Smooth muscle cell (in vitro differentiated cells): Measurements from ENCODE around the gene STUB1. TPM values are rescaled to one million over a fixed set of nuclear protein-coding genes. Genes with fewer than 3 reads are reported as not detected.
A peak's percentile ranks its signal among the peaks of the same experiment; 100 is the strongest.

Experiments
- DNase-seq: peaks from one replicate; lab custom pipeline; 2025; ENCODE audit not compliant: unreplicated experiment; lab: John Stamatoyannopoulos, UW
- H2AFZ ChIP-seq: fragments of 200-600 bp; sonication (generic); 2 replicates; pipeline ENCODE4 v1.6.0; 2016; ENCODE audit warnings: antibody characterized with exemption, low read depth, mild to moderate bottlenecking
- H3F3A ChIP-seq: fragments of 200-600 bp; sonication (generic); 2 replicates; pipeline ENCODE4 v1.6.0; 2017; ENCODE audit warnings: antibody characterized with exemption, low read depth
- H3K27ac ChIP-seq: fragments of 200-600 bp; sonication (generic); 2 replicates; pipeline ENCODE4 v1.5.1; 2016; ENCODE audit warnings: low read depth, mild to moderate bottlenecking
- H3K27me3 ChIP-seq: fragments of 200-600 bp; sonication (generic); 2 replicates; pipeline ENCODE4 v1.6.1; 2016; ENCODE audit warnings: low read depth, mild to moderate bottlenecking
- H3K36me3 ChIP-seq: fragments of 200-600 bp; sonication (generic); 2 replicates; pipeline ENCODE4 v1.5.1; 2016; ENCODE audit warnings: low read depth
- H3K4me1 ChIP-seq: fragments of 200-600 bp; sonication (generic); 2 replicates; pipeline ENCODE4 v1.5.1; 2016; ENCODE audit warnings: low read depth
- H3K4me2 ChIP-seq: fragments of 200-600 bp; sonication (generic); 2 replicates; pipeline ENCODE4 v1.6.0; 2016; ENCODE audit warnings: mild to moderate bottlenecking
- H3K4me3 ChIP-seq: fragments of 200-600 bp; sonication (generic); 2 replicates; pipeline ENCODE4 v1.5.1; 2016; ENCODE audit warnings: mild to moderate bottlenecking
- H3K79me2 ChIP-seq: fragments of 200-600 bp; sonication (generic); 2 replicates; pipeline ENCODE4 v1.6.0; 2016; ENCODE audit warnings: low read depth, mild to moderate bottlenecking
- H3K9ac ChIP-seq: fragments of 200-600 bp; sonication (generic); 2 replicates; pipeline ENCODE4 v1.6.0; 2016; ENCODE audit warnings: low read depth
- H3K9me3 ChIP-seq: fragments of 200-600 bp; sonication (generic); replicated peaks from 2 replicates; pipeline ENCODE4 v1.5.1; 2016; ENCODE audit warnings: low read depth
- H4K20me1 ChIP-seq: fragments of 200-600 bp; sonication (generic); 2 replicates; pipeline ENCODE4 v1.6.0; 2016; ENCODE audit warnings: low read depth
- WGBS: methylation state at CpG from one replicate; pipeline ENCODE4 v1.1.7; 2016; ENCODE audit warnings: low lambda C conversion rate; 5-methylcytosine and 5-hydroxymethylcytosine counted together
- polyA plus RNA-seq: library from polyadenylated mRNA; unstranded; fragments of >200 nt; fragmentation: Nextera tagmentation; extraction: Ambion mirVana; gene quantifications from 2 replicates; pipeline ENCODE4 v1.2.1, GENCODE V29; 2016
- total RNA-seq: library from RNA; depleted of rRNA; stranded (reverse); fragments of >200 nt; gene quantifications from 2 replicates; pipeline ENCODE4 v1.2.3, GENCODE V29; 2014
- TF ChIP-seq, protein P1 (sequence below): fragments of 200-600 bp; sonication (generic); IDR thresholded peaks from 2 replicates; pipeline ENCODE4 v1.5.1; 2017; ENCODE audit warnings: borderline replicate concordance, mild to moderate bottlenecking, antibody characterized with exemption; ENCODE audit not compliant: insufficient read depth, poor library complexity, severe bottlenecking

The STUB1 gene
- total and polyA plus RNA-seq, 2 experiments from 2014 or later: 99.0 to 196 TPM

DNA sequence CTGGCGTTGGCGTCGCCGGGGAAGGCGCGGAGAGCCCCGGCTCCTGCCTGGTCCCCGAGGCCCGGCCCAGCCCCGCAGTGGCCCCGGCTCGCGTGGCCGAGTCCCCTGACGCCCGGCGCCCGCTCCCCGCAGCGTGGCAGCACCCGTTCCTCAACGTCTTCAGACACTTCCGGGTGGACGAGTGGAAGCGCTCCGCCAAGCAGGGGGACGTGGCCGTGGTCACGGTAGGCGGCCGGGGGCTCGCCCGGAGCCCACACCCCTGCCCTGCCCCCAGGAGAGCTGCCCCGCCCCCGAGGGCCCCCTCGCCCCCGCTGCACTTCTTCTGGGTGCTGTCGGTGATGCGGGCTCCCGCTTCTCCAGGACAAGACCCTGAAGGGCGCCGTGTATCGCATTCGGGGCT lies 30.6 kb upstream of the STUB1 start:
- 12% methylated on average over 16 of the region's 44 CpGs for WGBS
- Histone ChIP-seq H3K9me3 (no peaks in the 10 kb centered on the region), H3F3A (peaks cover 6% of the 10 kb centered on the region), H3K27me3 (no peaks in the 10 kb centered on the region), H3K9ac (peak overlapping the region; percentile 87), H3K4me1 (peaks cover 14% of the 10 kb centered on the region), H3K4me3 (peak overlapping the region; percentile 88), H3K79me2 (peaks cover 4% of the 10 kb centered on the region), H3K4me2 (peak overlapping the region; percentile 100), H3K27ac (peak overlapping the region; percentile 82), H2AFZ (peak overlapping the region; percentile 59), H4K20me1 (no peaks in the 10 kb centered on the region), H3K36me3 (no peaks in the 10 kb centered on the region)
- TF ChIP-seq, protein P1, sequence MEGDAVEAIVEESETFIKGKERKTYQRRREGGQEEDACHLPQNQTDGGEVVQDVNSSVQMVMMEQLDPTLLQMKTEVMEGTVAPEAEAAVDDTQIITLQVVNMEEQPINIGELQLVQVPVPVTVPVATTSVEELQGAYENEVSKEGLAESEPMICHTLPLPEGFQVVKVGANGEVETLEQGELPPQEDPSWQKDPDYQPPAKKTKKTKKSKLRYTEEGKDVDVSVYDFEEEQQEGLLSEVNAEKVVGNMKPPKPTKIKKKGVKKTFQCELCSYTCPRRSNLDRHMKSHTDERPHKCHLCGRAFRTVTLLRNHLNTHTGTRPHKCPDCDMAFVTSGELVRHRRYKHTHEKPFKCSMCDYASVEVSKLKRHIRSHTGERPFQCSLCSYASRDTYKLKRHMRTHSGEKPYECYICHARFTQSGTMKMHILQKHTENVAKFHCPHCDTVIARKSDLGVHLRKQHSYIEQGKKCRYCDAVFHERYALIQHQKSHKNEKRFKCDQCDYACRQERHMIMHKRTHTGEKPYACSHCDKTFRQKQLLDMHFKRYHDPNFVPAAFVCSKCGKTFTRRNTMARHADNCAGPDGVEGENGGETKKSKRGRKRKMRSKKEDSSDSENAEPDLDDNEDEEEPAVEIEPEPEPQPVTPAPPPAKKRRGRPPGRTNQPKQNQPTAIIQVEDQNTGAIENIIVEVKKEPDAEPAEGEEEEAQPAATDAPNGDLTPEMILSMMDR: no peak
- DNase-seq: no peak

DNA sequence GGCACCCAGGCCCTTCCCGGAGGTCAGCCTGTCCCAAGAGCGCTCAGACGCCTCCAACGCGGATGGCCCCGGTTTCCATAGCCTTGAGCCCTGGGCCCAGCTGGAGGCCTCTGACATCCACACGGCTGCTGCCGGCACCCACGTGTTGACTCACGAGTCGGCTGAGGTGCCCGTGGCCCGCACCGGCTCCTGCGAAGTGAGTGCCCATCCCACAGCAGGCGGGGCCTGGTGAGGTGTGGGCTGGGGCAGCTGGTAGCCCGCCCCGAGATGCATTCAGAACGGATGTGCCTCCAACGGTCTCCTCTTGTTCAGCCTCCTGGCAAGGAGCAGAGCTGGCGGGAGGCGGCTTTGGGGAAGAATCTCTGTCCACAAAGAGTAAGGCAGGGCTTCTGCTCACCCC lies 28.4 kb upstream of the STUB1 start:
- no peak overlapping the region for H3K4me3 ChIP-seq
- no peaks in the 10 kb centered on the region for H3K36me3 ChIP-seq
- H3K9ac ChIP-seq: no peak overlapping the region
- WGBS: 96% methylated on average over 22 of the region's 22 CpGs
- H3K27ac ChIP-seq: no peak overlapping the region
- no peak overlapping the region for H3K4me2 ChIP-seq
- H4K20me1 ChIP-seq: no peaks in the 10 kb centered on the region
- H3K79me2 ChIP-seq: peaks cover 4% of the 10 kb centered on the region
- peaks cover 6% of the 10 kb centered on the region for H3F3A ChIP-seq
- H3K27me3 ChIP-seq: no peaks in the 10 kb centered on the region
- DNase-seq: no peak
- peaks cover 14% of the 10 kb centered on the region for H3K4me1 ChIP-seq
- H3K9me3 ChIP-seq: no peaks in the 10 kb centered on the region
- H2AFZ ChIP-seq: no peak overlapping the region
- TF ChIP-seq, protein P1: no peak

DNA sequence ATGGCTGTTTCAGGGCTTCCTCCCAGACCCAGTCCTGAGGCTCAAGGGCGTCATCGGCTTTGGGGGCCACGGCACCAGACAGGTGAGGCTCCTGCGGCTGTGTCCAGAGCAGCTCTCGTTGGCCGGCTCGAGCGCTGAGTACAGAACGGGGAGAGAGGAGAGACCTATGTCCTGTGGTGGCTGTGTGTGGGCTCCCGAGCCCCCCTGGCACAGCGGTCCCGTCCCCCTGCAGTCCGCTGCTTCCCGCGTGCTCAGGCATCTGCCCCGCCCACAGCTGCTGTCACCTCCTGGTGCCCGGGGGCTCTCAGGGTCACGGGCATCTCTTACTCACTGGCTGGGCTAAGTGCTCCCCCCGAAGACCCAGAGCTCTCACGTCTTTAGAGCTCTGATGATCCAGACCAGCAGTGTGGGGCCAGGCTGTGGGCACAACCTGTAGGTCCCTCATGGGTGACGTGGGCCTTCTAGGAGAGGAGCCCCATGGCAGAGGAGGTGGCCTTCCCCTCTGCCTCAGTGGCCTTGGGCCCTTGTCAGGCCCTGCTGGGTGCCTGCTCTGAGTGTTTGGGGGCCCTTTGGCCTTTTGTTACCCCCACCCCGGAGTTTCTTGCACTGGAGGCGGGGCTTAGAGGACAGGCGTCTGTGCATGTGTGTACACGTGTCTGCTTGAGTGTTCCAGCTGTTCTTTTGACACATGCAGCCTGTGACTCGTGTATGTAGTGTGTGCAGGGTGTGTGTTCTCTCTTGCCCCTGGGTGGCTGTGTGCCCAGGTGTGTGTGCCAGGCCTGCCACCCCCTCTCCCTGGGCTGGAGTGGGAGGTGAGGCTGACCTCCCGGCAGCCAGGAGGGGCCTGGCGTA lies 27.5 kb upstream of the STUB1 start:
- Histone ChIP-seq H2AFZ (no peak overlapping the region), H3K36me3 (no peaks in the 10 kb centered on the region), H3K9ac (no peak overlapping the region), H4K20me1 (no peaks in the 10 kb centered on the region), H3K27ac (no peak overlapping the region), H3K4me2 (no peak overlapping the region), H3K9me3 (no peaks in the 10 kb centered on the region), H3K27me3 (no peaks in the 10 kb centered on the region), H3K79me2 (peaks cover 4% of the 10 kb centered on the region), H3K4me3 (no peak overlapping the region), H3F3A (peaks cover 6% of the 10 kb centered on the region), H3K4me1 (peaks cover 14% of the 10 kb centered on the region)
- DNase-seq: no peak
- 93% methylated on average over 28 of the region's 28 CpGs for WGBS
- TF ChIP-seq, protein P1: no peak
